CD4-positive, alpha-beta T cell (primary cell): ENCODE results near the gene DIP2C. TPM values are rescaled to one million over a fixed set of nuclear protein-coding genes. Genes with fewer than 3 reads are reported as not detected.

Experiments used
- ATAC-seq: fragments of 200-7000 bp; cut with Tn5 transposase; one replicate; pipeline ENCODE4 v1.10.0; 2022; ENCODE audit warnings: mild to moderate bottlenecking; ENCODE audit not compliant: poor library complexity
- CTCF ChIA-PET: fragments of 350-600 bp; sonication (Branson Sonifier 250); formaldehyde crosslinking; loops from one replicate; lab custom pipeline; 2021; ENCODE audit warnings: antibody characterized with exemption, inconsistent platforms; lab: Charles Lee
- POLR2A ChIA-PET: fragments of 350-600 bp; sonication (Branson Sonifier 250); formaldehyde crosslinking; loops from one replicate; lab custom pipeline; 2021; ENCODE audit warnings: antibody characterized with exemption, inconsistent platforms; lab: Charles Lee
- DNase-seq, 14 experiments: peaks; one replicate each; pipeline ENCODE4 v3.0.0-alpha.2; 2013 to 2020; ENCODE audit warnings: mixed read lengths in 2 of 14
- H3K27ac ChIP-seq, 2 donors: one replicate each; pipeline versions ENCODE4 v1.5.1 to v1.7.0; 2013; ENCODE audit warnings: low read length in 2 of 2, low read depth in 1 of 2, mild to moderate bottlenecking in 1 of 2
- H3K27me3 ChIP-seq, 2 experiments: 1 replicate in 1 of 2; 2 replicates in 1 of 2; pipeline versions ENCODE4 v1.6.1 to v1.7.0; 2013; ENCODE audit warnings: low read length in 2 of 2, control low read depth in 1 of 2, mild to moderate bottlenecking in 1 of 2, moderate library complexity in 1 of 2; ENCODE audit not compliant: insufficient read depth in 2 of 2, control insufficient read depth in 1 of 2
- H3K36me3 ChIP-seq: one replicate; pipeline ENCODE4 v1.6.1; 2013; ENCODE audit warnings: low read length, control low read depth; ENCODE audit not compliant: insufficient read depth
- H3K4me1 ChIP-seq: one replicate; pipeline ENCODE4 v1.6.1; 2013; ENCODE audit warnings: low read length, control low read depth; ENCODE audit not compliant: insufficient read depth
- H3K4me3 ChIP-seq: one replicate; pipeline ENCODE4 v1.5.1; 2013; ENCODE audit warnings: mild to moderate bottlenecking, low read length, moderate library complexity
- H3K9me3 ChIP-seq, 2 experiments: 1 replicate in 1 of 2; 2 replicates in 1 of 2; pipeline versions ENCODE4 v1.6.1 to v1.7.0; 2013; ENCODE audit warnings: low read length in 2 of 2, mild to moderate bottlenecking in 2 of 2, control low read depth in 1 of 2, moderate library complexity in 1 of 2; ENCODE audit not compliant: control insufficient read depth in 1 of 2, insufficient read depth in 1 of 2
- H3K27ac Mint-ChIP-seq: one replicate; pipeline ENCODE4 v1.8.0; 2020; ENCODE audit warnings: mixed read lengths
- H3K27me3 Mint-ChIP-seq: one replicate; pipeline ENCODE4 v1.8.0; 2021; ENCODE audit warnings: mixed read lengths
- H3K36me3 Mint-ChIP-seq: one replicate; pipeline ENCODE4 v1.8.0; 2021; ENCODE audit warnings: low read depth, mixed read lengths
- H3K4me1 Mint-ChIP-seq: one replicate; pipeline ENCODE4 v1.8.0; 2021; ENCODE audit warnings: low read depth, mixed read lengths
- H3K4me3 Mint-ChIP-seq: one replicate; pipeline ENCODE4 v1.8.0; 2020; ENCODE audit warnings: mild to moderate bottlenecking, mixed read lengths
- H3K9me3 Mint-ChIP-seq: one replicate; pipeline ENCODE4 v1.8.0; 2020; ENCODE audit warnings: mixed read lengths
- intact Hi-C, 2 experiments: fragments of 100-400 bp; cut with DNase I in 1 of 2; cut with micrococcal nuclease in 1 of 2; formaldehyde crosslinking; loops; one replicate each; pipeline versions ENCODE4 v1.15.1 to v1.9.0; 2023 to 2025; cut with DNase I, micrococcal nuclease
- total RNA-seq, 174 experiments: library from RNA in 2 of 174; stranded (reverse) in 2 of 174; gene quantifications; one replicate each; pipeline ENCODE4 v1.2.3 and lab custom pipeline; 2021 to 2026
- TF ChIP-seq, protein P1 (sequence below): fragments of 200-600 bp; IDR thresholded peaks from one replicate; pipeline ENCODE4 v1.8.0; 2022; ENCODE audit warnings: antibody characterized with exemption, mild to moderate bottlenecking

The DIP2C gene
- total RNA-seq, 2 experiments from 2014 or later: 4.1 TPM

- Mint-ChIP-seq H3K9me3 (no peaks in the 10 kb centered on the region), H3K27ac (no peak overlapping the region), H3K4me3 (no peak overlapping the region), H3K36me3 (peaks cover 12% of the 10 kb centered on the region), H3K4me1 (no peaks in the 10 kb centered on the region), H3K27me3 (no peaks in the 10 kb centered on the region)
- Histone ChIP-seq H3K4me1 (peaks cover 2% of the 10 kb centered on the region), H3K4me3 (no peak overlapping the region), H3K36me3 (no peaks in the 10 kb centered on the region), H3K27ac (no peak overlapping the region), H3K9me3 (no peaks in the 10 kb centered on the region), H3K27me3 (no peaks in the 10 kb centered on the region)
- intact Hi-C loops: no loop called here
- CTCF ChIA-PET: no interaction called here
- POLR2A ChIA-PET: no interaction called here
- ATAC-seq: no peak
- TF ChIP-seq, protein P1, sequence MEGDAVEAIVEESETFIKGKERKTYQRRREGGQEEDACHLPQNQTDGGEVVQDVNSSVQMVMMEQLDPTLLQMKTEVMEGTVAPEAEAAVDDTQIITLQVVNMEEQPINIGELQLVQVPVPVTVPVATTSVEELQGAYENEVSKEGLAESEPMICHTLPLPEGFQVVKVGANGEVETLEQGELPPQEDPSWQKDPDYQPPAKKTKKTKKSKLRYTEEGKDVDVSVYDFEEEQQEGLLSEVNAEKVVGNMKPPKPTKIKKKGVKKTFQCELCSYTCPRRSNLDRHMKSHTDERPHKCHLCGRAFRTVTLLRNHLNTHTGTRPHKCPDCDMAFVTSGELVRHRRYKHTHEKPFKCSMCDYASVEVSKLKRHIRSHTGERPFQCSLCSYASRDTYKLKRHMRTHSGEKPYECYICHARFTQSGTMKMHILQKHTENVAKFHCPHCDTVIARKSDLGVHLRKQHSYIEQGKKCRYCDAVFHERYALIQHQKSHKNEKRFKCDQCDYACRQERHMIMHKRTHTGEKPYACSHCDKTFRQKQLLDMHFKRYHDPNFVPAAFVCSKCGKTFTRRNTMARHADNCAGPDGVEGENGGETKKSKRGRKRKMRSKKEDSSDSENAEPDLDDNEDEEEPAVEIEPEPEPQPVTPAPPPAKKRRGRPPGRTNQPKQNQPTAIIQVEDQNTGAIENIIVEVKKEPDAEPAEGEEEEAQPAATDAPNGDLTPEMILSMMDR: no peak
- DNase-seq: no peak
Observed at GRCh38 chr10:307659-308058, 381.8 kb downstream of the DIP2C start.

- Histone ChIP-seq H3K36me3 (no peaks in the 10 kb centered on the region), H3K27ac (no peak overlapping the region), H3K27me3 (no peaks in the 10 kb centered on the region), H3K4me1 (peaks cover 2% of the 10 kb centered on the region), H3K9me3 (no peaks in the 10 kb centered on the region), H3K4me3 (no peak overlapping the region)
- ATAC-seq (no peak), DNase-seq (no peak)
- intact Hi-C loops: no loop called here
- H3K27ac Mint-ChIP-seq: no peak overlapping the region
- POLR2A ChIA-PET: no interaction called here
- TF ChIP-seq, protein P1: no peak
- no peak overlapping the region for H3K4me3 Mint-ChIP-seq
- no peaks in the 10 kb centered on the region for H3K4me1 Mint-ChIP-seq
- no peaks in the 10 kb centered on the region for H3K9me3 Mint-ChIP-seq
- H3K27me3 Mint-ChIP-seq: no peaks in the 10 kb centered on the region
- CTCF ChIA-PET: no interaction called here
- peaks cover 12% of the 10 kb centered on the region for H3K36me3 Mint-ChIP-seq
Observed at GRCh38 chr10:306675-307185, 382.7 kb downstream of the DIP2C start.

DNA sequence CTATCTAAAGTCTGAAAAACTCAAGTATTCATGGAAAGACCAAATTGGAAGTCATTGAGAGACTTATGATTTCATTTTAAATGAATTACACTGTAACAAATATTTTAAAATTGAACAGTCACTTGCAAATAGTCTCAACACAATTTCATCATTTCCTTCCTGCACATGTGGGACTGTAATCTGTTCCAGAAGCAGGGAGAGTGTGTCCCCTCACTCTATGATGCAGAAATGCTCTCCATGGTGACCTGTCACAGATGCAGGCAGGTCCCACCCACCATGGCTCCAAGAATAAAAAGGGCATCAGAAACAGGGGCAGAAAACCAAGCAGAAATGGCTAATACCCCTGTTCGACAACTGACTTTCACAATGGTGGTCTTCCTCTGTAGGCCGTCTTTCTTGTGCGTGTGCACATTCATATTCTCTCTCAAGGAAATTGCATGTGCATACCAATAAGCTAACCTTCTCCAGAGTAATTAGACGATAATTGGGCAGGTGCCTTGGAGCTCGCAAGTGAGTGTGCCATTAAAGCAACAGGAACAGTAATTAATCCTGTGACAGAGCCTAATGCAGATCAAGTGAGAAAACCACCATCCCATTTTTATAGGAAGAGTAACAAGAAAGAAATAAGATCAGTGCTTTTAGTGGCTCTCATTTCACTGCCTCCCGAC lies 383.3 kb downstream of the DIP2C start:
- TF ChIP-seq, protein P1: no peak
- H3K4me1 Mint-ChIP-seq: no peaks in the 10 kb centered on the region
- peaks cover 12% of the 10 kb centered on the region for H3K36me3 Mint-ChIP-seq
- Histone ChIP-seq H3K4me3 (no peak overlapping the region), H3K9me3 (no peaks in the 10 kb centered on the region), H3K4me1 (peaks cover 2% of the 10 kb centered on the region), H3K27ac (no peak overlapping the region), H3K36me3 (no peaks in the 10 kb centered on the region), H3K27me3 (no peaks in the 10 kb centered on the region)
- ATAC-seq (no peak), DNase-seq (no peak)
- no peaks in the 10 kb centered on the region for H3K27me3 Mint-ChIP-seq
- no peak overlapping the region for H3K27ac Mint-ChIP-seq
- CTCF ChIA-PET: no interaction called here
- no peaks in the 10 kb centered on the region for H3K9me3 Mint-ChIP-seq
- intact Hi-C loops: no loop called here
- H3K4me3 Mint-ChIP-seq: no peak overlapping the region
- POLR2A ChIA-PET: no interaction called here
